ENCODE measurements around the gene RFX2.

Gene RFX2

GRCh38 chr19:6071875-6072274 lies 38.4 kb downstream of the RFX2 start:
- Histone ChIP-seq H4K20me1 (ENCODE audit: insufficient read depth) (no peaks in the 10 kb centered on the region), H2AFZ (ENCODE audit: low read depth) (no peak overlapping the region), H3K4me2 (no peak overlapping the region), H3K4me3 (IDR thresholded peaks at IDR 0.05; ENCODE audit: insufficient read depth, low read depth, low read length) (no peak overlapping the region), H3K4me1 (ENCODE audit: low read depth, poor library complexity, severe bottlenecking) (no peaks in the 10 kb centered on the region), H3K79me2 (ENCODE audit: insufficient read depth, low read depth) (no peaks in the 10 kb centered on the region), H3K27me3 (ENCODE audit: insufficient read depth, low read depth) (no peaks in the 10 kb centered on the region), H3K36me3 (ENCODE audit: insufficient read depth) (no peaks in the 10 kb centered on the region), H3K9ac (no peak overlapping the region), H3K27ac (no peak overlapping the region)
- TF ChIP-seq CTCF (conservative IDR thresholded peaks at IDR 0.05; ENCODE audit: low read depth, low read length), result no peak

GRCh38 chr19:6070720-6071485 lies 39.4 kb downstream of the RFX2 start:
- H3K9ac ChIP-seq, result no peak overlapping the region
- H3K4me3 ChIP-seq (IDR thresholded peaks at IDR 0.05; ENCODE audit: insufficient read depth, low read depth, low read length), result no peak overlapping the region
- H3K4me1 ChIP-seq (ENCODE audit: low read depth, poor library complexity, severe bottlenecking), result no peaks in the 10 kb centered on the region
- no peak overlapping the region for H3K4me2 ChIP-seq
- no peaks in the 10 kb centered on the region for H4K20me1 ChIP-seq (ENCODE audit: insufficient read depth)
- H3K27me3 ChIP-seq (ENCODE audit: insufficient read depth, low read depth), result no peaks in the 10 kb centered on the region
- H3K79me2 ChIP-seq (ENCODE audit: insufficient read depth, low read depth), result no peaks in the 10 kb centered on the region
- no peak for TF ChIP-seq CTCF (conservative IDR thresholded peaks at IDR 0.05; ENCODE audit: low read depth, low read length)
- no peaks in the 10 kb centered on the region for H3K36me3 ChIP-seq (ENCODE audit: insufficient read depth)
- H3K27ac ChIP-seq, result no peak overlapping the region
- H2AFZ ChIP-seq (ENCODE audit: low read depth), result no peak overlapping the region

GRCh38 chr19:6070207-6070681 lies 40.1 kb downstream of the RFX2 start:
- H3K79me2 ChIP-seq (ENCODE audit: insufficient read depth, low read depth), result no peaks in the 10 kb centered on the region
- H2AFZ ChIP-seq (ENCODE audit: low read depth), result no peak overlapping the region
- no peaks in the 10 kb centered on the region for H3K36me3 ChIP-seq (ENCODE audit: insufficient read depth)
- no peak overlapping the region for H3K9ac ChIP-seq
- no peak overlapping the region for H3K27ac ChIP-seq
- no peaks in the 10 kb centered on the region for H3K27me3 ChIP-seq (ENCODE audit: insufficient read depth, low read depth)
- no peaks in the 10 kb centered on the region for H3K4me1 ChIP-seq (ENCODE audit: low read depth, poor library complexity, severe bottlenecking)
- no peaks in the 10 kb centered on the region for H4K20me1 ChIP-seq (ENCODE audit: insufficient read depth)
- H3K4me2 ChIP-seq, result no peak overlapping the region
- no peak for TF ChIP-seq CTCF (conservative IDR thresholded peaks at IDR 0.05; ENCODE audit: low read depth, low read length)
- H3K4me3 ChIP-seq (IDR thresholded peaks at IDR 0.05; ENCODE audit: insufficient read depth, low read depth, low read length), result no peak overlapping the region

- H3K27ac ChIP-seq, result no peak overlapping the region
Observed at GRCh38 chr19:6069268-6069791, 41.0 kb downstream of the RFX2 start.

More at GRCh38 chr19:6069268-6069791, 41.0 kb downstream of the RFX2 start:
- H2AFZ ChIP-seq (ENCODE audit: low read depth), result no peak overlapping the region
- H3K9ac ChIP-seq, result no peak overlapping the region
- no peaks in the 10 kb centered on the region for H3K79me2 ChIP-seq (ENCODE audit: insufficient read depth, low read depth)
- H3K4me2 ChIP-seq, result no peak overlapping the region
- H3K4me1 ChIP-seq (ENCODE audit: low read depth, poor library complexity, severe bottlenecking), result no peaks in the 10 kb centered on the region
- no peaks in the 10 kb centered on the region for H4K20me1 ChIP-seq (ENCODE audit: insufficient read depth)
- TF ChIP-seq CTCF (conservative IDR thresholded peaks at IDR 0.05; ENCODE audit: low read depth, low read length), result no peak
- H3K4me3 ChIP-seq (IDR thresholded peaks at IDR 0.05; ENCODE audit: insufficient read depth, low read depth, low read length), result no peak overlapping the region
- no peaks in the 10 kb centered on the region for H3K36me3 ChIP-seq (ENCODE audit: insufficient read depth)
- H3K27me3 ChIP-seq (ENCODE audit: insufficient read depth, low read depth), result no peaks in the 10 kb centered on the region

Measured in KMS-11 (cell line).